H7 (cell line): ENCODE results near the gene OGT. TPM values are rescaled to one million over a fixed set of nuclear protein-coding genes. Genes with fewer than 3 reads are reported as not detected.
A peak's percentile ranks its signal among the peaks of the same experiment; 100 is the strongest.
"Not testable (repeated sequence)": the region's sequence is repeated elsewhere in the genome, so short reads cannot be mapped to it uniquely, and the experiment has no call there.

ENCODE experiments used
- DNase-seq: peaks from one replicate; pipeline ENCODE4 v3.0.0; 2012
- H3K27me3 ChIP-seq: 2 replicates; pipeline ENCODE4 v1.6.0; 2011; ENCODE audit warnings: mild to moderate bottlenecking, low read length; ENCODE audit not compliant: control insufficient read depth, insufficient read depth
- H3K36me3 ChIP-seq: replicated peaks from 2 replicates; pipeline ENCODE4 v1.5.1; 2011; ENCODE audit warnings: low read length; ENCODE audit not compliant: control insufficient read depth, insufficient read depth
- H3K4me3 ChIP-seq: 2 replicates; pipeline ENCODE4 v1.5.1; 2011; ENCODE audit warnings: low read depth, mild to moderate bottlenecking, control low read depth, low read length, moderate library complexity; ENCODE audit not compliant: insufficient read depth
- total RNA-seq: library from RNA; depleted of rRNA; stranded (reverse); fragments of >200 nt; shearing (Covaris generic); gene quantifications from 2 replicates; pipeline ENCODE4 v1.2.3, GENCODE V29; 2014

Gene OGT
- total RNA-seq, 1 experiment from 2014 or later: 74.9 TPM

DNA sequence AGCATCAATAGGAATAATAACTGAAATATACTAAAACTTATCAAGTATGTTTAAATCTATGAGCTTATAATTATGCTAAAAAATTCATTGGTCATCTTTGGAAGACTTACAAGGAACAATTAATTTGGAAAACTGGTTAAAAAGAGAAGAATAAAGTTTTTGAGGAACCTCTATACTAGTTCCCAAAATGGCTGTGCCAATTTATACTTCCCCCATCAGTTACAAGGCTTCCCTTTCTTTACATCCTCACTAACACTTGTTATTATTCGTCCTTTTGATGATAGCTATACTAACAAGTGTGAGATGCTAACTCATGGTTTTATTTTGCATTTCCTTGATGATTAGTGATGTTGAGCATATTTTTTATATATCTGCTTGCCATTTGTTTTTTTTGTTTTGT lies 17.1 kb downstream of the OGT start:
- Histone ChIP-seq H3K36me3 (peaks cover 2% of the 10 kb centered on the region), H3K27me3 (no peaks in the 10 kb centered on the region), H3K4me3 (no peak overlapping the region)
- no peak for DNase-seq

- no peak for DNase-seq
- H3K4me3 ChIP-seq: no peak overlapping the region
- peaks cover 3% of the 10 kb centered on the region for H3K36me3 ChIP-seq
- no peaks in the 10 kb centered on the region for H3K27me3 ChIP-seq
Measured at GRCh38 chrX:71550578-71550977, 17.7 kb downstream of the OGT start.

- Histone ChIP-seq H3K27me3 (no peaks in the 10 kb centered on the region), H3K36me3 (peaks cover 15% of the 10 kb centered on the region), H3K4me3 (no peak overlapping the region)
- DNase-seq: no peak
Measured at GRCh38 chrX:71556036-71556435, 23.1 kb downstream of the OGT start.

- no peak for DNase-seq
- H3K27me3 ChIP-seq: no peaks in the 10 kb centered on the region
- H3K36me3 ChIP-seq: peaks cover 26% of the 10 kb centered on the region
- H3K4me3 ChIP-seq: no peak overlapping the region
Measured at GRCh38 chrX:71558920-71559319, 26.0 kb downstream of the OGT start.

GRCh38 chrX:71559773-71560172 lies 26.9 kb downstream of the OGT start:
- H3K4me3 ChIP-seq, H3K27me3 ChIP-seq, DNase-seq: not testable (repeated sequence)
- peaks cover 32% of the 10 kb centered on the region for H3K36me3 ChIP-seq

DNA sequence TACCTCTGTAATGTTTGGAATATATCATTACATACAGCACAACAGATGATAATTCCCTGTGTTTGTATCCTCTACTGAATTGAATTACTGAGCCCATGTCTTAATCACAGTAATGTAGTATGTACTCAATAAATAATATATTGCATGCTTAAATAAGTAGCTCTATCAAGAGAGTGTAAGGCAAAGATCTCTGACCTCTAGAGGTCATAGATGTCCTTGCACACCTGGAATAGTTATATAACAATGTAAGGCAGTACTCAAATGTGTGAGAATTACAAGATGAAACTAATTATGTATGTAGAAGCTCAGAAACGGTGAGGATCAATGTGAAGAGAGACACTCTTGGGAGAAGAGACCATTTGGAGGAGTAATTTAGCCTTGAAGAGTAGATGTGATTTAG lies 31.0 kb downstream of the OGT start:
- no peak overlapping the region for H3K4me3 ChIP-seq
- DNase-seq: no peak
- H3K27me3 ChIP-seq: no peaks in the 10 kb centered on the region
- peaks cover 33% of the 10 kb centered on the region for H3K36me3 ChIP-seq

DNA sequence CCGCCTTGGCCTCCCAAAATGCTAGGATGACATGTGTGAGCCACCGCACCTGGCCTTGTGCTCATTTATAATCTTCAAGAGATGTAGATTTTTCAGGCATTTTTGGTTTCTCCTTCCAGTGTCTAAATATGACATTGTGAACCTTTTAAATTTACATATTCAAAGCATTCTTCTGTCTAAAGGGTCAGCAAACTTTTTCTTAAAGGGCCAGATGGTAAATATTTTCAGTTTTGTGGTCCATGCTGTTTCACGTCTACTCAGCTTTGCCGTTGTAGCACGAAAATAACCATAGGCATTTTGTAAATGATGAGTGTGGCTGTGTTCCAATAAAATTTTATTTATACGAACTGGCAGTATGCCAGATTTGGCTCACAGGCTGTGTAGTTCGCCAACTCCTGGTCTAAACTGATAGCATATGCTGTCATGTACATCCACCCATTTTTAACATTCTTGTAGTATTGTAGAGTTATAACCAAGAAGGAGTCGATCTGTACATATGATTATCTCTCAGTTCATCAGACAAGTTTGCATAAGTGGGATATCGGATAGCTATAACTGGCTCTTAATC lies 32.7 kb downstream of the OGT start:
- DNase-seq: no peak
- Histone ChIP-seq H3K27me3 (no peaks in the 10 kb centered on the region), H3K4me3 (no peak overlapping the region), H3K36me3 (peaks cover 33% of the 10 kb centered on the region)

DNA sequence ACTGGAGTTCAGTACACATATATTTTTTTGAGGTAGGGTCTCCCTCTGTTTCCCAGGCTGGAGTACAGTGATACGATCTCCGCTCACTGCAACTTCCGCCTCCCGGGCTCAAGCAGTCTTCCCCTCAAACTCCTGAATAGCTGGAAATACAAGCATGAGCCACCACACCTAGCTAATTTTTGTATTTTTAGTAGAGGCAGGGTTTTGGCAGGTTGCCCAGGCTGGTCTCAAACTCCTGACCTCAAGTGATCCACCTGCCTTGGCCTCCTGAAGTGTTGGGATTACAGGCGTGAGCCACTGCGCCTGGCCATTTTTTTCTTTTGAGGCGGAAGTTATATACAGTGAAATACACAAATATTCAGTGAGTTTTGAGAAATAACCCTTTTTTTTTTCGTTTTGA lies 38.5 kb downstream of the OGT start:
- peaks cover 11% of the 10 kb centered on the region for H3K36me3 ChIP-seq
- not testable (repeated sequence) for DNase-seq, H3K27me3 ChIP-seq, H3K4me3 ChIP-seq

DNA sequence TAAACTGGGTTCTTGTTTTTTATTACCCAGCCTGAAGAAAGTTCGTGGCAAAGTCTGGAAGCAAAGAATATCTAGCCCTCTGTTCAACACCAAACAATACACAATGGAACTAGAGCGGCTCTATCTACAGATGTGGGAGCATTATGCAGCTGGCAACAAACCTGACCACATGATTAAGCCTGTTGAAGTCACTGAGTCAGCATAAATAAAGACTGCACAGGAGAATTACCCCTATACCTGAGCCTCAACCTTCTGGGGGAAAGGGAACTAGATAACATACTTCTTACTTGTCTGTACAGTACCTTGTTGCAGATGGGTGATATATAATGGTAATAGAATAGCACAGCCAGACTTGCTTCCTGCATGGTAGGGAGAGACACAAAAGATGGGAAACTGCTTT lies 40.7 kb downstream of the OGT start:
- no peak for DNase-seq
- Histone ChIP-seq H3K27me3 (no peaks in the 10 kb centered on the region), H3K36me3 (peaks cover 1% of the 10 kb centered on the region), H3K4me3 (no peak overlapping the region)

DNA sequence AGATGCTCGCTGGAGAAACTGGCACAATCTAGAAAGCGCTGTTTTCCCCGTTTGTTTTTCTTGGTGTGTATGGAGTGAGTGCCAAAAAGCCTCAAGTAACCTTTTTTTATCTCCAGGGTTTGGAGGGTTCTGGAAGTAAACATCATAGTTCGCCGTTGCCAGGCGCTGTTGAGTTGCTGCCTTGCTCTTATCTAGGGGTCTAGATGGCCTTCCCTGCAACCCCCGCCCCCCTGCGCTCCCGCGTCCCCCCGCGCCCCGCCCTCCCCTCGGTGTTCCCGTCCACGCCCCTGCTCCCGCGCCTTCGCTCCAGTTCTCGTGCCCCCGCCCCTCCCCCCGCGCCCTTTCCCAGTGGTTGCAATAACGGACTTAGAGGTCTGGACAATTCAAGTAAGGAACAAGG lies 44.8 kb downstream of the OGT start:
- Histone ChIP-seq H3K4me3 (no peak overlapping the region), H3K36me3 (no peaks in the 10 kb centered on the region; the same call in none of the 2 replicates), H3K27me3 (no peaks in the 10 kb centered on the region)
- DNase-seq: peak; percentile 53

GRCh38 chrX:71578253-71579135 lies 45.6 kb downstream of the OGT start, which contains the start of gene GCNA:
Gene GCNA, plus strand, starts transcription at chrX:71578437. Its CDS starts 2,385 bp downstream, at chrX:71580822.
- Histone ChIP-seq H3K36me3 (no peaks in the 10 kb centered on the region; the same call in none of the 2 replicates), H3K4me3 (no peak within 1 kb of the TSS), H3K27me3 (no peaks in the 10 kb centered on the region)
- peak; percentile 52 for DNase-seq

- peak; percentile 65 for DNase-seq
- Histone ChIP-seq H3K36me3 (no peaks in the 10 kb centered on the region; the same call in 1 of the 2 replicates), H3K4me3 (no peak overlapping the region), H3K27me3 (no peaks in the 10 kb centered on the region)
Measured at GRCh38 chrX:71579136-71579989, 46.5 kb downstream of the OGT start.

- Histone ChIP-seq H3K4me3 (no peak overlapping the region), H3K36me3 (no peaks in the 10 kb centered on the region; the same call in 1 of the 2 replicates), H3K27me3 (no peaks in the 10 kb centered on the region)
- no peak for DNase-seq
Measured at GRCh38 chrX:71579990-71580380, 47.1 kb downstream of the OGT start.

DNA sequence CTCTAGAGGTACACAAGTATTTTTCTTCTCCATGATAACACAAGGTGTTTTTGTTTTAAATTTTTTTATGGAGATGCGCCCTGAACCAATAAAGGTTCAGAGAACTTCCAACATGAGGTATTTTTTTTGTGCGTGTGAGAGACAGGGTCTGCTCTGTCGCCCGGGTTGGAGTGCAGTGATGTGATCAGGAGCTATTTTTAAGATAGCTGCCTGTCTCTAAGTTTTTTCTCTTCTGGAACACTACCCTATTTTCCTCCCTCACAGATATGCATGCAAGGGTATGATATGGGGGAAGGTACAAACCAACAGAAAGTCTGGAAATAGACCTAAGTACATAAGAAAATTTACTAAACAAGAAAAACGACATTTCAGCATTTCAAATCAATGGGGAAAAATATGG lies 48.3 kb downstream of the OGT start:
- Histone ChIP-seq H3K27me3 (no peaks in the 10 kb centered on the region), H3K4me3 (no peak overlapping the region), H3K36me3 (no peaks in the 10 kb centered on the region; the same call in 1 of the 2 replicates)
- no peak for DNase-seq
